ENCODE results near the gene RPL36. TPM values are rescaled to one million over a fixed set of nuclear protein-coding genes. Genes with fewer than 3 reads are reported as not detected.
"Not testable (repeated sequence)": the region's sequence is repeated elsewhere in the genome, so short reads cannot be mapped to it uniquely, and the experiment has no call there.

RPL36 gene
- total RNA-seq, 1 donor from 2014 or later, result 778 TPM

- H3K4me3 ChIP-seq, result no peak overlapping the region
- H3K4me1 ChIP-seq, result no peaks in the 10 kb centered on the region
- no peak overlapping the region for H2AFZ ChIP-seq (replicated peaks)
- Mint-ChIP-seq H3K9me3 (no peaks in the 10 kb centered on the region), H3K4me3 (peak overlapping the region; percentile 84), H3K36me3 (no peaks in the 10 kb centered on the region), H3K4me1 (peaks cover 24% of the 10 kb centered on the region), H3K27me3 (ENCODE audit: insufficient read depth, low read depth) (peaks cover 15% of the 10 kb centered on the region), H3K27ac (no peak overlapping the region)
- no peaks in the 10 kb centered on the region for H3K27me3 ChIP-seq
- H3K9ac ChIP-seq, result no peak overlapping the region
- no peaks in the 10 kb centered on the region for H3K36me3 ChIP-seq
- DNase-seq (ENCODE audit: low spot score), result no peak
- peaks cover 41% of the 10 kb centered on the region for H3F3A ChIP-seq (ENCODE audit: low read depth)
- no peak overlapping the region for H3K27ac ChIP-seq
- no peaks in the 10 kb centered on the region for H3K9me3 ChIP-seq (ENCODE audit: low read depth)
- H4K20me1 ChIP-seq (ENCODE audit: low read depth), result peaks cover 29% of the 10 kb centered on the region
- H3K4me2 ChIP-seq, result peak overlapping the region; percentile 39
- TF ChIP-seq EZH2 (IDR thresholded peaks at IDR 0.05) (no peak), CTCF (IDR thresholded peaks at IDR 0.05) (no peak), EZH2phosphoT487 (IDR thresholded peaks at IDR 0.05) (no peak)
- H3K79me2 ChIP-seq (ENCODE audit: low read depth), result peaks cover 25% of the 10 kb centered on the region
Measured at GRCh38 chr19:5687360-5688198, 2.5 kb upstream of the RPL36 start.

- H3K36me3 ChIP-seq; H3K4me3 ChIP-seq; H3K27ac ChIP-seq; H3K4me1 ChIP-seq; H3K9ac ChIP-seq; H3K9me3 ChIP-seq (ENCODE audit: low read depth); DNase-seq (ENCODE audit: low spot score); H3K9me3 Mint-ChIP-seq; H3K27ac Mint-ChIP-seq; H3K36me3 Mint-ChIP-seq; H3K27me3 ChIP-seq; H3K4me2 ChIP-seq; H2AFZ ChIP-seq (replicated peaks): not testable (repeated sequence)
- Histone ChIP-seq H3K79me2 (ENCODE audit: low read depth) (peaks cover 33% of the 10 kb centered on the region), H4K20me1 (ENCODE audit: low read depth) (peaks cover 37% of the 10 kb centered on the region), H3F3A (ENCODE audit: low read depth) (peaks cover 42% of the 10 kb centered on the region)
- Mint-ChIP-seq H3K4me3 (peak overlapping the region; percentile 76), H3K27me3 (ENCODE audit: insufficient read depth, low read depth) (peaks cover 15% of the 10 kb centered on the region), H3K4me1 (peaks cover 23% of the 10 kb centered on the region)
Measured at GRCh38 chr19:5688262-5688881, 1.7 kb upstream of the RPL36 start.

GRCh38 chr19:5690955-5691821, 1.1 kb downstream of the RPL36 start:
- Mint-ChIP-seq H3K27me3 (ENCODE audit: insufficient read depth, low read depth) (peaks cover 16% of the 10 kb centered on the region), H3K9me3 (no peaks in the 10 kb centered on the region), H3K27ac (peak overlapping the region; percentile 61), H3K36me3 (no peaks in the 10 kb centered on the region), H3K4me1 (peaks cover 18% of the 10 kb centered on the region), H3K4me3 (peak overlapping the region; percentile 98)
- peak overlapping the region; percentile 82 for H3K4me2 ChIP-seq
- H3K4me3 ChIP-seq, result peak overlapping the region; percentile 98
- no peaks in the 10 kb centered on the region for H3K4me1 ChIP-seq
- H3K9ac ChIP-seq, result peak overlapping the region; percentile 99
- peak overlapping the region; percentile 95 for H3K27ac ChIP-seq
- H3K79me2 ChIP-seq (ENCODE audit: low read depth), result peaks cover 43% of the 10 kb centered on the region
- H4K20me1 ChIP-seq (ENCODE audit: low read depth), result peaks cover 61% of the 10 kb centered on the region
- H3K9me3 ChIP-seq (ENCODE audit: low read depth), result no peaks in the 10 kb centered on the region
- H3F3A ChIP-seq (ENCODE audit: low read depth), result peaks cover 39% of the 10 kb centered on the region
- H3K27me3 ChIP-seq, result no peaks in the 10 kb centered on the region
- TF ChIP-seq EZH2phosphoT487 (IDR thresholded peaks at IDR 0.05), result no peak
- no peak for TF ChIP-seq CTCF (IDR thresholded peaks at IDR 0.05)
- TF ChIP-seq EZH2 (IDR thresholded peaks at IDR 0.05), result no peak
- no peak overlapping the region for H2AFZ ChIP-seq (replicated peaks)
- DNase-seq (ENCODE audit: low spot score), result peak; percentile 45
- H3K36me3 ChIP-seq, result no peaks in the 10 kb centered on the region

All from neural progenitor cell (in vitro differentiated cells).